Kidney (tissue), 14 donors: Measurements from ENCODE around the gene TTLL11. TPM values are rescaled to one million over a fixed set of nuclear protein-coding genes. Genes with fewer than 3 reads are reported as not detected.

Experiments used
- DNase-seq, 5 donors: peaks; one replicate each; pipeline ENCODE4 v3.0.0-alpha.2; 2013 to 2020
- FAIRE-seq: peaks from 2 replicates; lab custom pipeline; 2012; peaks lifted over from hg19 to GRCh38; lab: Jason Lieb, UNC
- H3K27ac ChIP-seq, 2 donors: one replicate each; pipeline ENCODE4 v1.7.0; 2013; ENCODE audit warnings: low read depth in 2 of 2, low read length in 2 of 2, inconsistent platforms in 1 of 2
- H3K27me3 ChIP-seq: one replicate; pipeline ENCODE4 v1.7.1; 2013; ENCODE audit warnings: low read length, inconsistent platforms; ENCODE audit not compliant: control insufficient read depth, insufficient read depth
- H3K36me3 ChIP-seq, 3 donors: one replicate each; pipeline versions ENCODE4 v1.7.0 to v1.7.1; 2013; ENCODE audit warnings: low read length in 3 of 3, control low read depth in 1 of 3, inconsistent platforms in 1 of 3; ENCODE audit not compliant: insufficient read depth in 3 of 3, control insufficient read depth in 2 of 3
- H3K4me1 ChIP-seq, 3 donors: one replicate each; pipeline versions ENCODE4 v1.7.0 to v1.7.1; 2013; ENCODE audit warnings: low read length in 3 of 3, inconsistent platforms in 1 of 3, low read depth in 1 of 3; ENCODE audit not compliant: control insufficient read depth in 2 of 3, insufficient read depth in 2 of 3
- H3K4me3 ChIP-seq, 3 donors: one replicate each; pipeline versions ENCODE4 v1.7.0 to v1.8.1; 2013; ENCODE audit warnings: low read length in 3 of 3, control low read depth in 1 of 3, inconsistent platforms in 1 of 3
- H3K9ac ChIP-seq, 3 donors: one replicate each; pipeline versions ENCODE4 v1.7.0 to v1.7.1; 2013; ENCODE audit warnings: low read length in 3 of 3, control low read depth in 1 of 3, inconsistent platforms in 1 of 3
- H3K9me3 ChIP-seq, 3 donors: one replicate each; pipeline versions ENCODE4 v1.7.0 to v1.7.1; 2013; ENCODE audit warnings: low read length in 3 of 3, control low read depth in 1 of 3, inconsistent platforms in 1 of 3; ENCODE audit not compliant: control insufficient read depth in 2 of 3, insufficient read depth in 1 of 3
- CTCF ChIP-seq: IDR thresholded peaks from 3 replicates; pipeline ENCODE4 v1.5.1; 2012; ENCODE audit warnings: mild to moderate bottlenecking, moderate library complexity, borderline replicate concordance; ENCODE audit not compliant: insufficient read depth; ENCODE audit errors: extremely low read depth
- intact Hi-C: fragments of 100-400 bp; cut with DNase I; formaldehyde crosslinking; loops from one replicate; pipeline ENCODE4 v1.11.1; 2022
- polyA plus RNA-seq: library from polyadenylated mRNA; stranded (reverse); fragments of 350-450 nt; fragmentation: Illumina TruSeq; extraction: RNeasy Lipid Tissue Mini Kit (QIAGEN cat#74804); gene quantifications from one replicate; pipeline ENCODE4 v1.2.3, GENCODE V29; 2014; ENCODE audit warnings: low read depth, low replicate concordance; ENCODE audit not compliant: insufficient read depth
- total RNA-seq: library from RNA; stranded (reverse); fragmentation: NEBNext Ultra II Directional; extraction: Animal tissue kit (Norgen Biotek cat#: 25700); gene quantifications from one replicate; pipeline ENCODE4 v1.2.1, GENCODE V29; 2021
- donor health status: control.
- donor health status: control.
- donor health status: control.
- donor health status: control.
- donor health status: control.
- donor health status: DM: yes; HTN: yes; CAD: no.
- donor health status: Normal renal cell carcinoma (clear cell type).

Gene TTLL11
- total and polyA plus RNA-seq, 2 donors from 2014 or later = 2.3 to 10.0 TPM

GRCh38 chr9:121935739-121936138 lies 157.4 kb downstream of the TTLL11 start:
- no peak for TF ChIP-seq CTCF
- Histone ChIP-seq H3K9me3 (no peaks in the 10 kb centered on the region), H3K27me3 (no peaks in the 10 kb centered on the region), H3K4me3 (no peak overlapping the region), H3K4me1 (peaks cover 0 to 7% (median 6%) of the 10 kb centered on the region in 3 donors), H3K36me3 (no peaks in the 10 kb centered on the region), H3K27ac (no peak overlapping the region), H3K9ac (no peak overlapping the region)
- intact Hi-C loops = no loop called here
- DNase-seq (peak in 4 of 5 donors; percentile 45 to 66 (median 59)), FAIRE-seq (no peak)

- Histone ChIP-seq H3K27me3 (no peaks in the 10 kb centered on the region), H3K27ac (peak overlapping the region in 1 of 2 donors; percentile 14), H3K4me3 (no peak overlapping the region), H3K4me1 (peaks cover 0 to 9% (median 0%) of the 10 kb centered on the region in 3 donors), H3K9me3 (no peaks in the 10 kb centered on the region), H3K36me3 (no peaks in the 10 kb centered on the region), H3K9ac (no peak overlapping the region)
- intact Hi-C loops = no loop called here
- no peak for TF ChIP-seq CTCF
- FAIRE-seq (no peak), DNase-seq (peak in 1 of 5 donors; percentile 23)
Measured at GRCh38 chr9:121930956-121931355, 162.2 kb downstream of the TTLL11 start.

- no peak for FAIRE-seq
- no peak overlapping the region for H3K4me3 ChIP-seq
- no peaks in the 10 kb centered on the region for H3K36me3 ChIP-seq
- DNase-seq = peak in 4 of 5 donors; percentile 60 to 70 (median 63)
- intact Hi-C loops = no loop called here
- H3K27ac ChIP-seq = no peak overlapping the region
- H3K9me3 ChIP-seq = no peaks in the 10 kb centered on the region
- no peaks in the 10 kb centered on the region for H3K27me3 ChIP-seq
- no peak overlapping the region for H3K9ac ChIP-seq
- peaks cover 0 to 7% (median 0%) of the 10 kb centered on the region in 3 donors for H3K4me1 ChIP-seq
- TF ChIP-seq CTCF = no peak
Measured at GRCh38 chr9:121929893-121930875, 162.9 kb downstream of the TTLL11 start.
